ENCODE data around the gene GBX1.

Gene GBX1

DNA sequence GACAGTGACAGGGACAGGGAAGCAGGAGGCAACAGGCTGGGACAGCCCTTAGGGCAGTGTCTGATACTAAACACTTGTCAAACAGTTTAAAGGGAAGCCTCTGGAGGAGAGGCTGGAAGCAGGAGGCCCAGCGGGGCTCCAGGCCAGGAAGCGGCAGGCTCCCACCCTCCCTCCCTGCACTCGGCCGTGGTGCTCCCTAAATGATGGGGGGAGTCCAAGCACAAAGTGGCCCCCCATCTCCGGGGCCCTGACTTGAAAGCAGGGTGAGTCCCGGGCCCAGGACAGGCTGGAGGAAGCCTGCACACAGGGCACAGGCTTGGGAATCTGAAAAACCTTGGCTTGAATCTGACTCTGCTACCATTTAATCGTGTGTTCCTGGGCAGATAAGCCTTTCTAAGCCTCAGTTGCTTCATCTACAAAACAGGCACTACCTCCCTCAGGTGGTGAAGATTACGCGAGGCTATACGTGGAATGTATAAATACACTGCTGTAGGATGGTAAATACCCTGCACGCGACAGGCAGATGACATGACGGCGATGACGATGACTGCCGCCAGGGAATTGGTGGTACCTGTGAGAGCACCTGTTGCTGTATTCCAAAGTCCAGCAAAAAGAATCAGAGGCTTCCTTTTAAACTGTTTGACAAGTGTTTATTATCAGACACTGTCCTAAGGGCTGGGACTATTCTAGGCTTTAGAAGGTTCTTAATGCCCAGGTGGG is 34.1 kb downstream of the GBX1 start:
- TF ChIP-seq MYC (IDR thresholded peaks at IDR 0.05; ENCODE audit: low read depth, low read length), result no peak
- TF ChIP-seq, protein P1, sequence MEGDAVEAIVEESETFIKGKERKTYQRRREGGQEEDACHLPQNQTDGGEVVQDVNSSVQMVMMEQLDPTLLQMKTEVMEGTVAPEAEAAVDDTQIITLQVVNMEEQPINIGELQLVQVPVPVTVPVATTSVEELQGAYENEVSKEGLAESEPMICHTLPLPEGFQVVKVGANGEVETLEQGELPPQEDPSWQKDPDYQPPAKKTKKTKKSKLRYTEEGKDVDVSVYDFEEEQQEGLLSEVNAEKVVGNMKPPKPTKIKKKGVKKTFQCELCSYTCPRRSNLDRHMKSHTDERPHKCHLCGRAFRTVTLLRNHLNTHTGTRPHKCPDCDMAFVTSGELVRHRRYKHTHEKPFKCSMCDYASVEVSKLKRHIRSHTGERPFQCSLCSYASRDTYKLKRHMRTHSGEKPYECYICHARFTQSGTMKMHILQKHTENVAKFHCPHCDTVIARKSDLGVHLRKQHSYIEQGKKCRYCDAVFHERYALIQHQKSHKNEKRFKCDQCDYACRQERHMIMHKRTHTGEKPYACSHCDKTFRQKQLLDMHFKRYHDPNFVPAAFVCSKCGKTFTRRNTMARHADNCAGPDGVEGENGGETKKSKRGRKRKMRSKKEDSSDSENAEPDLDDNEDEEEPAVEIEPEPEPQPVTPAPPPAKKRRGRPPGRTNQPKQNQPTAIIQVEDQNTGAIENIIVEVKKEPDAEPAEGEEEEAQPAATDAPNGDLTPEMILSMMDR (IDR thresholded peaks at IDR 0.05; ENCODE audit: low read depth, low read length), result no peak
- TF ChIP-seq, protein P2, sequence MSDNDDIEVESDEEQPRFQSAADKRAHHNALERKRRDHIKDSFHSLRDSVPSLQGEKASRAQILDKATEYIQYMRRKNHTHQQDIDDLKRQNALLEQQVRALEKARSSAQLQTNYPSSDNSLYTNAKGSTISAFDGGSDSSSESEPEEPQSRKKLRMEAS (IDR thresholded peaks at IDR 0.05; ENCODE audit: low read depth, low read length), result no peak
- no peak for TF ChIP-seq POLR2A (IDR thresholded peaks at IDR 0.05; ENCODE audit: extremely low read depth, insufficient read length)
- no peak overlapping the region for H3K4me3 ChIP-seq (ENCODE audit: low read depth, low read length)
- no peak for DNase-seq (ENCODE audit: low read depth)

DNA sequence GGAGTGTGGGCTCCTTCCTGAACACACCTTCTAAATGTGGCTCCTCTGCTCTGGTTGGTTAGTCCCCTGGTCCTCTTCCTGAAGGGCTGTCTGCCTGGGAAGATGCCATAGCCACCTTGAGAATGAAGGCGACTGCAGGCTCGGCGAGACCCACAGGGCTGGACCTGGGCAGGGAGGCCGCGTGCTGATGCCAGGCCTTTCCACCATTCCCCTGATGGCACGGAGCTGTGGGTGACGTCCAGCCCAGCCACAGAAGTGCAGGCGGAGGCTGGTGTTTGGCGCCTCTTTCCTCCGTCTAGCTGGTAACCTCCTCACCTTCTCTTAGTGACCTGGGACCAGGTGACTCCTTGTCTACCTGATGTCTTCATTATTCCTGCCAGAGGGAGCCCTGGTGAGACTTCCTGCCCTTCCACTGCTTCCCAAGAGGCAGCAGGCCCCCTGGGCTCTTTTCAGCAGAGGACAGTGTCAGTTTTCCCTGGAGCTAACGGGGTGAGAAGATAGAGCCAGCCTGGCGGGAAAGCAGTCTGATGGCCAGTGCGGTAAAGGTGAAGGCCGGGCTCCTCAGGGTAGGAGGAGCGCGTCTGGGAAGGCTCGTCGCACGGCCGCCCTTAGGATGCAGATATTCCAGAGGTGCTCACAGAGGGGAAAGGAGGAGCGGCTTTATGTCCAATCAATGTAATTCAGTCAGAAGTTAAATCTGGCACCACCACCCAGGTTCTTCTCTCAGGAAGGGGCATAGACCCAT is 34.9 kb downstream of the GBX1 start:
- DNase-seq (ENCODE audit: low read depth), result no peak
- H3K4me3 ChIP-seq (ENCODE audit: low read depth, low read length), result no peak overlapping the region
- TF ChIP-seq, protein P2 (IDR thresholded peaks at IDR 0.05; ENCODE audit: low read depth, low read length), result no peak
- TF ChIP-seq, protein P1 (IDR thresholded peaks at IDR 0.05; ENCODE audit: low read depth, low read length), result no peak

DNA sequence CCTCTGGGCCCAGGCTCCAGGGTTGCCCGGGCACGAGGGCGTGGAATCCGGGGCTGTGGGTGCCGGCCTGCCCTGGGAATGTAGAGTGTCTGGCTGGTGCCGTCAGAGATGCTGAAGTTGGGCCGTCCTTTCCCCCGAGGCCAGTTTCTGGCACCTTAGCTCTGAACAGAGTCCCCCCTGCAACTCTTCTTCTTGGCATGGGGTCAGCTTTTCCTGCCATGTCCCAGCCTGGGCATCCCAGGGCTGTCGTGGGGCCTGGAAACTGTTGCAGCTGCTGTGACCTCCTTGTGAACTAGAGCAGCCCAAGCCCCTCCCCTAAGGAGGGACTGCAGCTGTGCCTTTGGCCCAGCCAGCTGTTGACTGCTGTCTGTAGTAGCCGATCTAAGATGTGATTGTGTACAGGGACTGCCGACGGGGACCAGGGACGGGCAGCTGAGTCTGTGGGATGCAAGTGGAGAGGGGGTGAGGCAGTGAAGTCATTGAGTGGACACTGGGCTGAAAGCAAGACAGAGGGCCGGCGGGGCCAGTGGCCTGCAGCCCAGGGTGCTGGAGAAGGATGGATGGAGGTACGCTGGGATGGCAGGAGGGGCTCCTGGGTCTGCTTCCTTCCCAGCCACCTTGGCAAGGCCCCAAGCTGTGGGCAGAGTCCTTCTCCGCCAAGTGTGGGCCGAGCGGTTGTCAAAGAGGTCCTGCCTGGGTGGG is 35.8 kb downstream of the GBX1 start:
- DNase-seq (ENCODE audit: low read depth), result no peak
- TF ChIP-seq, protein P1 (IDR thresholded peaks at IDR 0.05; ENCODE audit: low read depth, low read length), result no peak
- TF ChIP-seq MYC (IDR thresholded peaks at IDR 0.05; ENCODE audit: low read depth, low read length), result no peak
- TF ChIP-seq, protein P2 (IDR thresholded peaks at IDR 0.05; ENCODE audit: low read depth, low read length), result no peak
- TF ChIP-seq POLR2A (IDR thresholded peaks at IDR 0.05; ENCODE audit: extremely low read depth, insufficient read length), result no peak
- H3K4me3 ChIP-seq (ENCODE audit: low read depth, low read length), result no peak overlapping the region

DNA sequence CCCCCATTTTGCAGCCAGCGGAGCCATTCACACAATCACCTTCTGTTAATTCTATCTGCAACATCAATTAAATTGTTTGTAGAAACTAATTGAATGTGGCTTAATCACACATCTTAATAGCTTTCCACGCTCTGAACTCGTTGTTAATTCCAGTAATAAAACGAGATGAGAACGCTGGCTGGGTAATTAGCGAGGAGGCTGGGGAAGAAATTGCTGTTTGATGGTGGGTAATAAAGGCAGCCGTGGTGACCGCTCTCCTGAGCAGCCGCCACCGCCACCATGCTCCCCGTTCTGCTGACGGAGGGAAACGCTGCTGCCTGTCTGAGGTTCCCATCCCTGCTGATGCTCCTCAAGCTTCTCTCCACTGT is 36.3 kb downstream of the GBX1 start:
- TF ChIP-seq POLR2A (IDR thresholded peaks at IDR 0.05; ENCODE audit: extremely low read depth, insufficient read length), result no peak
- TF ChIP-seq, protein P1 (IDR thresholded peaks at IDR 0.05; ENCODE audit: low read depth, low read length), result no peak
- TF ChIP-seq MYC (IDR thresholded peaks at IDR 0.05; ENCODE audit: low read depth, low read length), result no peak
- TF ChIP-seq, protein P2 (IDR thresholded peaks at IDR 0.05; ENCODE audit: low read depth, low read length), result no peak
- DNase-seq (ENCODE audit: low read depth), result no peak
- H3K4me3 ChIP-seq (ENCODE audit: low read depth, low read length), result no peak overlapping the region

DNA sequence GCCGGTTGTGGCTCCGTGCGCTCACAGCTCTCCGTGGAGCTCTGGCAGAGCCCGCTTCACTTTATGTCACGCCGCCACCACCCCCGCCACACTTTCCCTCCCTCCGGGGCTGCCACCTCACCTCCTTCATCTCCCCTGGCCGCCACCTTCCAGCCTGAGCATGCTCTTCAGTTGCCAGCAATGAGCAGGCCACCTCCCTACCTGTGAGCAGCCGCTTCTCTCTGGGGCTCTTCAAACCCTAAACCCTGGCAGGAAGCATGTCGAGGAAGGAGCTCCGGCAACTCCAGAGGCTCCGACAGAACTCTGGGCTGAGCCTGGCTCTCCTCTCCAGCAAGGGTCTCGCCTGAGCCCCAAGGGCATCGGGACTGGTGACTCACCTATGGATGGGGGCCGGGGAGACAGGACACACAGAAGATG is 36.7 kb downstream of the GBX1 start:
- TF ChIP-seq, protein P1 (IDR thresholded peaks at IDR 0.05; ENCODE audit: low read depth, low read length), result no peak
- TF ChIP-seq POLR2A (IDR thresholded peaks at IDR 0.05; ENCODE audit: extremely low read depth, insufficient read length) (no peak), MYC (IDR thresholded peaks at IDR 0.05; ENCODE audit: low read depth, low read length) (no peak)
- TF ChIP-seq, protein P2 (IDR thresholded peaks at IDR 0.05; ENCODE audit: low read depth, low read length), result no peak
- no peak for DNase-seq (ENCODE audit: low read depth)
- no peak overlapping the region for H3K4me3 ChIP-seq (ENCODE audit: low read depth, low read length)
